ENCODE data around the gene RNF112.
"Not testable (repeated sequence)": the region's sequence is repeated elsewhere in the genome, so short reads cannot be mapped to it uniquely, and the experiment has no call there.

Gene RNF112

DNA sequence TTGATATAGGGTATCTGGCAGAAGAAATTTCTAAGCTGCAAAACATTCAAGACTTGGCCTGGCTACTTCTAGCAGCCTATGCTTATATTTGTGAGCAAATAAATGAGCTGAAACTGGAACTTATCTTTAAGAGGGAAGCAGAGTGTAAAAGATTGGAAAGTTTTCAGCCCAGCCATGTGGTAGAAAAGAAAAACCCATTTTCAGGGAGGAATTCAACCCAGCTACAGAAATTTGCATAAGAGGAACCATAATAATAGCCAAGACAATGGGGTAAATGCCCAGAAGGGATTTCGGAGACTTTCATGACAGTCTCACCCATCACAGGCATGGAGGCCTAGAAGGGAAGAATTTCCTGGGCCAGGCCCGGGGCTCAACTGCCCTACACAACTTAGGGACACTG lies 31.7 kb downstream of the RNF112 start:
- FAIRE-seq (no peak), DNase-seq (ENCODE audit: extremely low spot score, insufficient read length, low read depth) (no peak)

DNA sequence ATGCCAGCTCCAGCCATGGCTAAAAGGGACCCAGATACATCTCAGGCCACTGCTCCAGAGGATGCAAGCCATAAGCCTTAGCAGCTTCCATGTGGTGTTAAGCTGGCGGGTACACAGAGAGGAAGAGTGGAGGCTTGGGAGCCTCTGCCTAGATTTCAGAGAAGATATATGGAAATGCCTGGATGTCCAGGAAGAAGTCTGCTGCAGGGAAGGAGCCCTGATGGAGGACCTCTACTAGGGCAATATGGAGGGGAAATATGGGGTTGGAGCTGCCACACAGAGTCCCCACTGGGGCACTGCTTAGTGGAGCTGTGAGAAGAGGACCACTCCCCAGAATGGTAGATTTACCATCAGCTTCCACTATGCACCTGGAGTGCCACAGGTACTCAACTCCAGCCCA lies 32.1 kb downstream of the RNF112 start:
- FAIRE-seq (no peak), DNase-seq (ENCODE audit: extremely low spot score, insufficient read length, low read depth) (no peak)

DNA sequence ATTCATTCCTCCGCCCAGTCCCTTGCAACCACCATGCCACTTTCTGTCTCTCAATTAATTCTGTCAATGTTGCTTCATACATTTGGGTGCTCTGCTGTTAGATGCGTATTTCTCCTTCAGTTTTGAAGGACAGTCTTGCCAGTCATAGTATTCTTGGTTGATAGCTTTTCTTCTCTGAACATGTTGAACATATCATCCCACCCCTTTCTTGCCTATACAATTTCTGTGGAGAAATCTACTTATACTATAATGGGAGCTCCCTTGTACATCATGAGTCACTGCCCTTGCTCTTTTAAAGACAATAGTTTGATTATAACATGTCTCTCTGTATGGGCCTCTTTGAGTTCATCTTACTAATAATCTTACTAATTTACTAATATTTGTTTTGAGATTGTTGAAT lies 34.1 kb downstream of the RNF112 start:
- DNase-seq (ENCODE audit: extremely low spot score, insufficient read length, low read depth) (no peak), FAIRE-seq (no peak)

DNA sequence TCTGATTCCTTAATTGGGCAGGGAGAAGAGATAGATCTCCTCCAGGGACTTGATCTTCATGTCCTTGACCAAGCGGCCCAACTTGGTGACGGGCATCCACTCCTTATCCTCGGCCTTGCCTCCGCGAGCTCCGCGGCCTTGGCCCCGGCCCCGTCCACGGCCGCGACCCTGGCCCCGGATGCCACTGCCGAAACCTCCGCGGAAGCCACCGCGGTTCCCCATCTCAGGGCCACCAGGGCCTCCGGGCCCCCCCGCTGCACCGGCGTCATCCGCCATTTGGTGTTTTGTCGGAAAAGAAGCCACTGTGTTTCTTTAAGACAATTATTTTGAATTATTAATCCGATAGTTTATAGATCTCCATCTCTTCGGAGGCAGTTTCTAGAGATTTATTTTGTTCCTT lies 35.5 kb downstream of the RNF112 start:
- not testable (repeated sequence) for DNase-seq (ENCODE audit: extremely low spot score, insufficient read length, low read depth); FAIRE-seq

DNA sequence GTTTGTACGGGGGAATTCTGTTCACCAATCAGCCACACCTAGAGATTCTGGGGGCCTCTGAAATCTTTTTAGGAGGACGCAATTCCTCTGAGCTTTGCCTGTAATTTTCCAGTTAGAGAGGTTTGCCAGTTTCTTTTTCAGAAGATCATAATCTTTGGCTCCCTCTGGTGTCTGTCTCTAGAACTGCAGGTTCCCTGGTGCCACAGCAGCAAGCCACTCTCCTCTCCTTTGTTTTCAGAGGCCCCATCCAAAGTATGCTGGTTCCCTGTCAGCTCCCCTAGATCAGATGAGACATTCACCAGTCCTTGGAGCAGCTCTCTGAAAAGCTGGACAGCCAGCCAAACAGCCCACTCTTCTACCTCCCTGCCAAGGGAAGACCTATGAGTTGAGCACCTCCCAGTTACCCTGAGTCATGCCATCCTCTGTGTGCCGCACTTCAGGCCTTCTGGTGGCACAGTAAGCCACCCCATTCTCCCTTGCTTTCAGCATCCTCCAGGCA lies 36.1 kb downstream of the RNF112 start:
- peak; percentile 76 for FAIRE-seq

DNA sequence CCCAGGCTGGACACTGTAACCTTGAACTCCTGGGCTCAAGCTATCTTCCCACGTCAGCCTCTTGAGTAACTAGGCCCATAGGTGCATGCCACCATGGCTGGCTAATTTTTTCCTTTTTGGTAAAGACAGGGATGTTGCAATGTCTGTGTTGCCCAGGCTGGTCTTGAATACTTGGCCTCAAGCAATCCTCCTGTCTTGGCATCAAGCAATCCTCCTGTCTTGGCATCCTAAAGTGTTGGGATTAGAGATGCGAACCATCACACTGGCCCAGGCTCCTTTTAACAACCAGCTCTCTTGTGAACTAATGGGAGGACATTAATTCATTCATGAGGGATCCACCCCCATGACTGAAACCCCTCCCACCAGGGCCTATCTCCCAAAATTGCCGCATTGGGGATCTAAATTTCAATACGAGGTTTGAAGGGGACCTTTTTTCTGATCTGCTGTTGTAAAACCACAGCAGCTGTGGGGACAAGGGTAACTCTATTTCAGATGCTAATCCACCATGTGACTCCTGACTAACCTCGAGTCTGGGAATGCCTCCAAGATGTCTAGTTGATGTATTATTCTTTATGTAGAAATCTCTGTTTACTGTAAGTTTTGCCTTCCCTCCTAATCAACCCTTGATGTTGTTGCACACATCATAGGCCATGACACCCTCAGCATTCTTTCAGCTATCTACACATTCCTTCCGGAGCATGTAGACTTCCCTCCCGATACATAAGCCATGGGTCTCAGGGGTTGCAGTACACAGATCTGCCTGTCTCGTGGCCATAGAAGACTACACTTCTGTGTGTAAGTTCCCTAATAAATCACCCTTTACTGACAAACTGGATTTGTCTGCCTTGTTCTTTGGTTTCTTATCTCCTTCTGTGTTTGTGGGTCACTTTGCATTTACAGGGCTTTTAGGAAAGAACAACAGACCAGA lies 37.6 kb downstream of the RNF112 start:
- FAIRE-seq (no peak), DNase-seq (ENCODE audit: extremely low spot score, insufficient read length, low read depth) (no peak)

More for the DNA sequence above, 36.1 kb downstream of the RNF112 start:
- DNase-seq (ENCODE audit: extremely low spot score, insufficient read length, low read depth) = peak; percentile 58

DNA sequence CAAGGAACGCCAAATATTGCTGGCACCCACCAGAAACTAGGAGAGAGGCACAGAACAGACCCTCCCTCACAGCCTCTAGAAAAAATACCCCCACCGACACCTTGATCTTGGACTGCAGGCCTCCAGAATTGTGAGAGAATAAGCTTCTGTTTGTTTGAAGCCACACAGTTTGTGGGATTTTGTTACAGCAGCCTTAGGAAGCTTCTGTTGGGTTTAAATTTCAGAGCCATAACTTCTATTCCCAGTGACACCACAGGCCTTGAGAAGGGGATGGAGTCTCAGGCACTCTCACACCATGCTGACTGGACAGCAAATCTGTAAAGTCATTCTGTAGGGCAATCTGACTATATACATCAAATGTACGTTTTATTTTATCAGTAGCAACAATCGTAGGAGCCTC lies 38.6 kb downstream of the RNF112 start:
- FAIRE-seq (no peak), DNase-seq (ENCODE audit: extremely low spot score, insufficient read length, low read depth) (no peak)

DNA sequence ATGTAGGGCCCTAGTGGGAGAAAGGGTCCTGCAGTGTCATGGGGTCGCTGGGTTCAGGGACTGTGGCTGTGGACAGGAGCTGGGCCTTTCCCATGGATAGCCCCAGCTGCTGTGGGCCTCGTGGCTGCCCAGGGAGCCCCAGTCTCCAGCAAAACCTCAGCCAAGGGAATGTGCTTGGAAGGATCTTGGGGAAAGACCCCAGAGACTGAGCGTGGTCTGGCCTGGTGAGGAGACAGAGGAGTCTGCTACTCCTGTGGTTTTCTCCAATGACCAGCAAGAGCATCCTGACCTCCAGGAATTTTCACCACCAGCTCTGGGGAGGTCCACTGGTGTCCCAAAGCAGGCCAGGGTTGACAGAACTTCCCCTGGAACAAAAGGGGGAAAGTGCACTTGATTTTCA lies 42.3 kb downstream of the RNF112 start:
- no peak for FAIRE-seq
- DNase-seq (ENCODE audit: extremely low spot score, insufficient read length, low read depth) = no peak

DNA sequence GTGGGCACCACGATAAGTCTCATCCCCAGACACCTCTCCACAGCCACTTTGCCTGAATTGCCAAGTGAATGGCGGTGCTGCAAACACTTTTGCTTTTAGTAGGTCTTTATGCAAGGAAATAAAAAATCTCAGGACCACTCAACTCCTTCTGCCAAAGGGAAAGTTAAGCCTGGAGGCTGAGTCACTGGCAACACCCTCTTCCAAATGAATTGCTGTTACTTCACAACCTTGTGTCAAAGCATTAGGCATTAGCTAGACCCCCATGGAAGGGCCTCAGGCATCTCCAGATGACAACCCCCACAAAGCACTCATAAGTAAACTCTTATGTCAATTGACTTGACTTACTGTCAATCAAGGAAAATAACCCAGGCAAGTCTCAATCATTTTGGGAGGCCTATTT lies 43.0 kb downstream of the RNF112 start:
- FAIRE-seq (no peak), DNase-seq (ENCODE audit: extremely low spot score, insufficient read length, low read depth) (no peak)

DNA sequence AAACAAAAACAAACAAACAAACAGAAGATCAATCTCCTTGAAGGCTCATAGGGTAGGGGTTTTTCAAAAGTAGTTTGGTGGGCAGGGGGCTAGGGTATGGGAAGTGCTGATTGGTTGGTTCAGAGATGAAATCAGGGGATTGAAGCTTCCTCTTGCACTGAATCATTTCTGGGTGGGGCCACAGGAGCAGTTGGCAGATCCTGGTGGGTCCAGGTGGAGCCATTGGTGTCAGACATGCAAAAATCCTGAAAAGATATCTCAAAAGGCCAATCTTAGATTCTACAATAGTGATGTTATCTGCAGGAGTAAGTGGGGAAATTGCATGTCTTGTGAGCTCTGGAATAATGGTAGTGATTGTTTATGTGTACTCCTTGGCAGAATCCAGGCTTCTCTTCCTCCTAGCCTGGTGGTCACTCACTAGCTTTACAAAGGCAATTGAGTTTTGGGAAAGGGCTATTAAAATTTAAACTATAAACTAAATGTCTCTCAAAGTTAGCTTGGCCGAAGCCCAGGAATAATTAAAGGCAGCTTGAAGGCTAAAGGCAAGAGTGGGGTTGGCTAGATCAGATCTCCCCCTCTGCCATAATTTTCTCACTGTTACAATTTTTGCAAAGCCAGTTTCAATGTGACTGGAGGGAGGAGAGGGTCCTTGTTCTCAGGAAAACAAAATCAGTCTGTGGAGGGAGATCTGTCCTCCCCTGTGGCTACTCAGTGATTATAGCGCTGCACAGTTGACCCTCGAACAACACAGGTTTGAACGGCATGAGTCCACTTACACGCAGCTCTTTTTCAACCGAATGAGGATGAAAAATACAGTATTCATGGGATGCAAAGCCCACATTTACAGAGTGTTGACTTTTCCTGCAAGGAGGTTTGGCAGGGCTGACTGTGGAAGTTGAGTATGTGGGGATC lies 45.2 kb downstream of the RNF112 start:
- DNase-seq (ENCODE audit: extremely low spot score, insufficient read length, low read depth) (no peak), FAIRE-seq (no peak)

DNA sequence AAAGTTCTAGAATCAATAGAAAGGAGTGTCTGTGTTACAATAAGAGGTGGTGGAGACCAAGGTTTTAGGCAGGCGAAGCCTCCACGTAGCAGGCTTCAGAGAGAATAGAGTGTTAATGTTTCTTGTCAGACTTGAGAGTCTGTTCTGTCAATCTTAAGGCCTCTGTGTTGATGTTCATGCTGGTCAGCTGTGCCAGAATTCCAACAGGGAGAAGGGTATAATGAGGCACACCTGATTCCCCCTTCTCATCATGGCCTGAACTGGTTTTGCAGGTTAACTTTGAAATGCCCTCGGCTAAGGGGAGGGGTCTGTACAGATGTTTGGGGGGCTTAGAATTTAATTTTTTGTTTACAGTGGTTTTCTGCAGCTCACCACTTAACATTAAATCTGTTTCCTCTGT lies 46.0 kb downstream of the RNF112 start:
- no peak for DNase-seq (ENCODE audit: extremely low spot score, insufficient read length, low read depth)
- FAIRE-seq = no peak

DNA sequence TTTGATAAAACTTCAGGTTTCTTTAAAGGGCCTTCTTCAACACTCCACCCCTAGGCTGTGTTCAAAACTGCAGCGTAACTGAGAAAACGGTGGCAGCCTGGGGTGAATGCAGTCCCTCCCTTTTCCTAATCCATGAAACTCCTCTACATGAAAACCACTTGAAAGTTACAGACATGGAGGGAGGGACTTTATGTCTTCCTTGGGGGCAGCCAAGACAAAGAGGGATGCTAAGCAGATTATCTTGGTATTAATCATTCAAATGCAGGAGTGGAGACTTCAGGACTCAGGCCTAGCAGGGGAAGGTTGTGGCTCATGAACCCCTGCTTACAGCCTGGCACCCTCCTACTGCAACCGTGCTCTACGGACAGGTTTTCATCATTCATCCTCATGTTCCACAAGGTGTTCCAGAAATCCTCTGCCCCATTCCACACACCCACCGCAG lies 46.8 kb downstream of the RNF112 start:
- no peak for FAIRE-seq

DNA sequence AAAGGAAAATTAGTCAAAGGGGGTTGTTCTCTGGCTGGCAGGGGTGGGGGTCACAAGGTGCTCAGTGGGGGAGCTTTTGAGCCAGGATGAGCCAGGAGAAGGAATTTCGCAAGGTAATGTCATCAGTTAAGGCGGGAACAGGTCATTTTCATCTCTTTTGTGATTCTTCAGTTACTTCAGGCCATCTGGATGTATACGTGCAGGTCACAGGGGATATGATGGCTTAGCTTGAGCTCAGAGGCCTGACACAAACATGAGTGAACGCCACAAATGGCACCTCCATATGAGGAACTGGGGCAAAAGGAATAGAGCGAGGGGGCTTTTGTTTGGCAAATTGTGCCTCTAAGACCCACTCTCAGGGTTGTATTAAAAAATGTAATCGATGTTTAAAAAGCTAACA lies 47.4 kb downstream of the RNF112 start:
- not testable (repeated sequence) for DNase-seq (ENCODE audit: extremely low spot score, insufficient read length, low read depth); FAIRE-seq

More for the DNA sequence above, 46.8 kb downstream of the RNF112 start:
- no peak for DNase-seq (ENCODE audit: extremely low spot score, insufficient read length, low read depth)

DNA sequence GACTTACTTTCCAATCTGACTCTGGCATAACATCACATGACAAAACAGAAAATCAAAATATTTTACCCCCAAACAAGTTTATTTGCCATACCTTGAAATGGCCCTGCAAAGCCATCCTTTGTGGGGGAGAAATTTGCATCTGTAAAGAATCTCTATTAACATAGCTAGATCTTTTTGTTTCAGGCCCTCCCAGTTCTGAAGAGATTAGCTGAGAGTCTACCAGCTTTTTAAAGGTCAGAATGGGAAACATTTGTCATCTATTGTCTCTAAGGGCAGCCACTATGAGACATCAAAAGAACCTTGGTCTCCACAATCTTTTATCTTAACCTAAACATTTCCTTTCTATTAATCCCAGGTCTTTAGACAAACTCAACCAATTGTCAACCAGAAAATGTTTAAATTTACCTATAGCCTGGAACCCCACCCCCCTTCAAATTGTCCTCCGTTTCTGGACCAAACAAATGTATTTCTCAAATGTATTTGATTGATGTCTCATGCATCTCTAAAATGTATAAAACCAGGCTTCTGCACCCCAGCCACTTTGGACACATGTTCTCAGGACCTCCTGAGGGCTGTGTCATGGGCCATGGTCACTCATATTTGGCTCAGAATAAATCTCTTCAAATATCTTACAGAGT lies 48.1 kb downstream of the RNF112 start:
- not testable (repeated sequence) for DNase-seq (ENCODE audit: extremely low spot score, insufficient read length, low read depth); FAIRE-seq

DNA sequence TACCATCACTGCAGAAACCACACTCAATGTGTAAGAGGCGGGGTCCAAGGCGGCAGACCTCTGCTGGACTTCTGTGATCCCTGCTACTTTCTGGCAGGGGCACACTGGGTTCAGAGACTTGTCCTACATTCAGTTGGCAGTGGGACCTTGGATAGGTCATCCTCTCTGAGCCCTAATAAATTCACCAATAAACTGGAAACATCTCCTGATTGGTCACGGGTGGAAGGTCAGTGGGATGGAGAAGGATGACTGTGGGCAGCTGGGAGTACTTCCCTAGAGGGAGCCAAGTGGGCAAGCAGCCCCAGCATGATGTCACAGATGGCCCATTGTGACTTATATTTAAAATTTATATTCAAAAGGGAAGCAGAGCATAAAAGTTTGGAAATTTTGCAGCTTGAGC lies 49.7 kb downstream of the RNF112 start:
- no peak for DNase-seq (ENCODE audit: extremely low spot score, insufficient read length, low read depth)
- no peak for FAIRE-seq

DNA sequence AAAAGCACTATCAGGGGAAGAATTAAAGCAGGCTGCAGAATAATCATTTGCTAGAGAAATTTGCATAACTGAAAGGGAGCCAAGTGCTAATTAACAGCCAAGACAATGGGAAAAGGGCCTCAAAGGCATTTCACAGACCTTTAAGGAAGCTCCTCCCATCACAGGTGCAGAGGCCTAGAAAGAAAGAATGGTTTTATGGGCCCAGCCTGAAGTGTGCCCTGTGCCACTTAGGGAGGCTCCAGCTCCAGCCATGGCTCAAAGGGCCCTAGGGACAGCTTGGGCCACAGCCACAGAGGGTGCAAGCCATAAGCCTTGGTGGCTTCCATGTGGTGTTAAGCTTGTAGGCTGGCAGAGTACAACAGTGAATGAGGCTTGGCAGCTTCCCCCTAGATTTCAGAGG lies 50.1 kb downstream of the RNF112 start:
- DNase-seq (ENCODE audit: extremely low spot score, insufficient read length, low read depth) (no peak), FAIRE-seq (peak; percentile 56)

DNA sequence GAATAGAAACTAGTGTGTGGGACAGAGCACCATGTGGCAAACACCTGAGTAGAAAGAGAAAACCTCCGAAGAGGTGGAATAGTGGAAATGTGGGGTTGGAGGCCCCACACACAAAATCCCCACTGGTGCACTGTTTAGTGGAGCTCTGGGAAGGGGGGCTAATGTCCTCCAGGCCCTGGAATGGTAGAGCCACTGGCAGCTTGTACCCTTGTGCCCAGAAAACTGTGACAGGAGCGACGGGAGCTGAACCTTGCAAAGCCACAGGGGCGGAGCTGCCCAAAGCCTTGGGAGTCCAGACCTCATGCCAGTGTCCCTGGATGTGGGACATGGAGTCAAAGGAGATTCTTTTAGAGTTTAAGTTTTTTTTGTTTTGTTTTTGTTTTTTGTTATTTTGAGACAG lies 50.6 kb downstream of the RNF112 start:
- FAIRE-seq (no peak), DNase-seq (ENCODE audit: extremely low spot score, insufficient read length, low read depth) (no peak)

DNA sequence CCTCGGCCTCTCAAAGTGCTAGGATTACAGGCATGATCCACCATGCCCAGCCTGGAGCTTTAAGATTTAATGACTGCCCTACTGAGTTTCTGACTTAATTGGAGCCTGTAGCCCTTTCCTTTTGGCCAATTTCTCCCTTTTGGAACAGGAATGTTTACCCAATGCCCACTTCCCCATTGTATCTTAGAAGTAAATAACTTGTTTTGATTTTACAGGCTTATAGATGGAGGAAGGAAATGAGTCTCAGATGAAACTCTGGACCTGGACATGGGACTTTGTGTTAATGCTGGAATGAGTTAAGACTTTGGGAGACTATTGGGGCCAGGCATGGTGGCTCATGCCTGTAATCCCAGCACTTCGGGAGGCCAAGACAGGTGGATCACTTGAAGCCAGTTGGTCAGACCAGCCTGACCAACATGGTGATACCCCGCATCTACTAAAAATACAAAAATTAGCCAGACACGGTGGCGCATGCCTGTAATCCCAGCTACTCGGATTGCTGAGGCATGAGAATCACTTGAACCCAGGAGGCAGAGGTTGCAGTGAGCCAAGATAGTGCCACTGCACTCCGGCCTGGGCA lies 51.5 kb downstream of the RNF112 start:
- not testable (repeated sequence) for FAIRE-seq

More for the DNA sequence above, 51.5 kb downstream of the RNF112 start:
- DNase-seq (ENCODE audit: extremely low spot score, insufficient read length, low read depth) = not testable (repeated sequence)

Data from GM18507 (cell line).